GM20000 (cell line): ENCODE measurements around the gene ABCF3.

Experiments used
- DNase-seq: peaks from one replicate; pipeline ENCODE4 v3.0.0; 2012; ENCODE audit warnings: low spot score
- CTCF ChIP-seq: IDR thresholded peaks from 2 replicates; pipeline ENCODE4 v1.5.1; 2012; ENCODE audit warnings: mild to moderate bottlenecking, control low read depth; ENCODE audit errors: extremely low read depth, missing control alignments

The ABCF3 gene

GRCh38 chr3:184203526-184203925 lies 17.5 kb downstream of the ABCF3 start:
- no peak for DNase-seq
- TF ChIP-seq CTCF = no peak

GRCh38 chr3:184209146-184209923 lies 23.3 kb downstream of the ABCF3 start:
- no peak for DNase-seq
- no peak for TF ChIP-seq CTCF

GRCh38 chr3:184211297-184211696 lies 25.3 kb downstream of the ABCF3 start:
- TF ChIP-seq CTCF = no peak
- no peak for DNase-seq

GRCh38 chr3:184211718-184212117 lies 25.7 kb downstream of the ABCF3 start:
- no peak for DNase-seq
- TF ChIP-seq CTCF = no peak

GRCh38 chr3:184218814-184219213 lies 32.8 kb downstream of the ABCF3 start:
- no peak for TF ChIP-seq CTCF
- DNase-seq = no peak

- no peak for DNase-seq
- no peak for TF ChIP-seq CTCF
Observed at GRCh38 chr3:184222521-184222920, 36.5 kb downstream of the ABCF3 start.

- DNase-seq = no peak
- no peak for TF ChIP-seq CTCF
Observed at GRCh38 chr3:184223946-184224345, 37.9 kb downstream of the ABCF3 start.
